ENCODE measurements around the gene ZDHHC18. TPM values are rescaled to one million over a fixed set of nuclear protein-coding genes. Genes with fewer than 3 reads are reported as not detected.

Gene ZDHHC18
- total RNA-seq, 1 experiment from 2014 or later: 33.1 TPM

GRCh38 chr1:26811708-26812107 lies 14.8 kb upstream of the ZDHHC18 start:
- H3K14ac ChIP-seq (ENCODE audit: insufficient read depth, low read length): no peak overlapping the region
- H3K79me2 ChIP-seq (ENCODE audit: insufficient read depth, low read length): no peaks in the 10 kb centered on the region
- Mint-ChIP-seq H3K27ac (no peak overlapping the region), H3K4me1 (no peaks in the 10 kb centered on the region), H3K9me3 (peaks cover 3 to 4% of the 10 kb centered on the region in 2 experiments; a peak in 4 of 5 replicates), H3K4me3 (no peak overlapping the region), H3K27me3 (ENCODE audit: low read depth) (peaks cover 3% of the 10 kb centered on the region; the same call in 1 of the 2 replicates), H3K36me3 (ENCODE audit: insufficient read depth in 1 of 3, low read depth in 3 of 3) (no peaks in the 10 kb centered on the region)
- H2BK15ac ChIP-seq (ENCODE audit: low read depth, low read length): no peak overlapping the region
- no peak overlapping the region for H3K18ac ChIP-seq (ENCODE audit: insufficient read length, low read depth, low read length)
- no peaks in the 10 kb centered on the region for H3K9me3 ChIP-seq (ENCODE audit: control insufficient read depth, low read depth, low read length)
- H3K27ac ChIP-seq (ENCODE audit: insufficient read length, low read depth, low read length): no peak overlapping the region
- no peak overlapping the region for H2AK5ac ChIP-seq (ENCODE audit: insufficient read length, low read length)
- no peak overlapping the region for H3K4ac ChIP-seq (ENCODE audit: low read depth, low read length)
- no peak for TF ChIP-seq CTCF (conservative IDR thresholded peaks at IDR 0.05)
- H4K5ac ChIP-seq (ENCODE audit: insufficient read length, low read depth, low read length): no peak overlapping the region
- H3K4me2 ChIP-seq (ENCODE audit: insufficient read depth, insufficient read length, low read length): no peak overlapping the region
- no peak overlapping the region for H2BK12ac ChIP-seq (ENCODE audit: insufficient read length, low read depth, low read length)
- no peaks in the 10 kb centered on the region for H4K20me1 ChIP-seq (ENCODE audit: control insufficient read depth, insufficient read depth, insufficient read length)
- H2BK5ac ChIP-seq (ENCODE audit: insufficient read length, low read length): no peak overlapping the region
- no peak overlapping the region for H2BK20ac ChIP-seq (ENCODE audit: low read depth, low read length, poor library complexity, severe bottlenecking)
- no peak overlapping the region for H3K9ac ChIP-seq (ENCODE audit: extremely low read depth, insufficient read length, low read length)
- H3K79me1 ChIP-seq (ENCODE audit: insufficient read depth, low read depth, low read length, poor library complexity, severe bottlenecking): no peaks in the 10 kb centered on the region
- no peak overlapping the region for H3K23ac ChIP-seq (ENCODE audit: insufficient read length, low read depth, low read length)
- H3K4me1 ChIP-seq (ENCODE audit: insufficient read depth, low read length): no peaks in the 10 kb centered on the region
- H2BK120ac ChIP-seq (ENCODE audit: low read depth, low read length, poor library complexity, severe bottlenecking): no peak overlapping the region
- no peaks in the 10 kb centered on the region for H3K27me3 ChIP-seq (ENCODE audit: insufficient read depth, low read length)
- H3K23me2 ChIP-seq (ENCODE audit: insufficient read length, low read depth, low read length, poor library complexity, severe bottlenecking): no peaks in the 10 kb centered on the region
- DNase-seq: no peak
- H2AFZ ChIP-seq (ENCODE audit: low read length): no peak overlapping the region
- no peak overlapping the region for H3K56ac ChIP-seq (ENCODE audit: insufficient read length, low read depth, low read length)
- H4K91ac ChIP-seq (ENCODE audit: insufficient read length, low read depth, low read length): no peak overlapping the region
- no peak overlapping the region for H3T11ph ChIP-seq (ENCODE audit: low read length)
- H4K8ac ChIP-seq (replicated peaks; ENCODE audit: insufficient read length, low read depth, low read length): no peak overlapping the region
